Lower leg skin (tissue), 4 donors: Measurements from ENCODE around the gene SLC25A38. TPM values are rescaled to one million over a fixed set of nuclear protein-coding genes. Genes with fewer than 3 reads are reported as not detected.

Experiments used
- DNase-seq, 2 donors: peaks; one replicate each; pipeline ENCODE4 v3.0.0-alpha.2; 2019; ENCODE audit warnings: low spot score in 2 of 2
- H3K4me3 ChIP-seq: fragments of 200-600 bp; sonication (generic); 2 replicates; pipeline ENCODE4 v1.5.1; 2017; ENCODE audit warnings: mild to moderate bottlenecking, low read depth; ENCODE audit not compliant: poor library complexity, severe bottlenecking
- POLR2A ChIP-seq, 2 donors: fragments of 450-650 bp; IDR thresholded peaks; one replicate each; pipeline ENCODE4 v1.6.1; 2016 to 2017; ENCODE audit warnings: antibody characterized with exemption in 2 of 2, mild to moderate bottlenecking in 1 of 2, moderate library complexity in 1 of 2
- WGBS, 2 donors: methylation state at CpG; one replicate each; pipeline ENCODE4 v1.1.5; 2018; 5-methylcytosine and 5-hydroxymethylcytosine counted together
- intact Hi-C: fragments of 100-400 bp; cut with DNase I; formaldehyde crosslinking; loops from one replicate; pipeline ENCODE4 v1.15.0; 2023; ENCODE audit warnings: low total_unique reads
- total RNA-seq, 4 donors: library from RNA; depleted of rRNA; stranded (reverse); fragments of >200 nt; gene quantifications; one replicate each; pipeline ENCODE4 v1.1.0, GENCODE V29; 2016
- TF ChIP-seq, protein P1 (sequence below), 3 donors: fragments of 450-650 bp; IDR thresholded peaks; one replicate each; pipeline ENCODE4 v1.5.1; 2016; ENCODE audit warnings: antibody characterized with exemption in 3 of 3, mild to moderate bottlenecking in 3 of 3, moderate library complexity in 2 of 3

SLC25A38 gene
- total RNA-seq, 4 donors from 2014 or later = 12.7 to 21.3 (median 14.1) TPM

DNA sequence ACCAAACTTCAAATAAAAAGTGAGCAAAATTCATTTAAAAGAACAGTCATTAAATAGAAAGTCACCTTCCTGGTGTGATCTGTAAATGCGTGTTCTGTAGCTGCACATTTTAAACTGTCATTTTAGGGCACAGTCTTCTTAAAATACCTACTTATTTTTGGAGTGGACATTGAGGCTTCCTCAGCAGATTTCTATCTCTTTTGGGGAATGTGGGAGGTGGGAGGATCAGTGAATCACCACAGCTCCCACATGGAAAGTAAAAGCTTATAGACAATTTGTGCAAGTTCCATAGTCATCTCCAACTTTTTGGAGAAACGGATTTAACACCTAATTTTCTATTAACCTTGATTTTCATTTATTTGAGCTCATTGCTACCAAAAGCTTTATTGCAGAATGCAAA, 63.3 kb downstream of the SLC25A38 start:
- WGBS, 2 donors = 86 to 88% methylated on average over 2 of the region's 2 CpGs
- no peak for DNase-seq
- intact Hi-C loops = loop anchor here (10.0 kb wide), 1 partner anchor 48 kb away; no protein-coding TSS in a partner anchor
- no peak overlapping the region for H3K4me3 ChIP-seq
- TF ChIP-seq, protein P1, sequence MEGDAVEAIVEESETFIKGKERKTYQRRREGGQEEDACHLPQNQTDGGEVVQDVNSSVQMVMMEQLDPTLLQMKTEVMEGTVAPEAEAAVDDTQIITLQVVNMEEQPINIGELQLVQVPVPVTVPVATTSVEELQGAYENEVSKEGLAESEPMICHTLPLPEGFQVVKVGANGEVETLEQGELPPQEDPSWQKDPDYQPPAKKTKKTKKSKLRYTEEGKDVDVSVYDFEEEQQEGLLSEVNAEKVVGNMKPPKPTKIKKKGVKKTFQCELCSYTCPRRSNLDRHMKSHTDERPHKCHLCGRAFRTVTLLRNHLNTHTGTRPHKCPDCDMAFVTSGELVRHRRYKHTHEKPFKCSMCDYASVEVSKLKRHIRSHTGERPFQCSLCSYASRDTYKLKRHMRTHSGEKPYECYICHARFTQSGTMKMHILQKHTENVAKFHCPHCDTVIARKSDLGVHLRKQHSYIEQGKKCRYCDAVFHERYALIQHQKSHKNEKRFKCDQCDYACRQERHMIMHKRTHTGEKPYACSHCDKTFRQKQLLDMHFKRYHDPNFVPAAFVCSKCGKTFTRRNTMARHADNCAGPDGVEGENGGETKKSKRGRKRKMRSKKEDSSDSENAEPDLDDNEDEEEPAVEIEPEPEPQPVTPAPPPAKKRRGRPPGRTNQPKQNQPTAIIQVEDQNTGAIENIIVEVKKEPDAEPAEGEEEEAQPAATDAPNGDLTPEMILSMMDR (IDR thresholded peaks at IDR 0.05) = no peak
- no peak for TF ChIP-seq POLR2A (IDR thresholded peaks at IDR 0.05)

Other genes with a start within 250 kb of the SLC25A38 start
- gene CSRNP1, start 229.8 kb upstream of the SLC25A38 start, total RNA-seq = 10 to 100 TPM; 63.7 to 97.1 (median 82.2) TPM
- not detected for gene XIRP1, start 190.8 kb upstream of the SLC25A38 start, total RNA-seq
- gene CX3CR1, start 103.3 kb upstream of the SLC25A38 start, total RNA-seq = 1 to 10 TPM in 2 of 4 donors, under 1 TPM in 2; 0.23 to 1.5 (median 0.97) TPM
- not detected for gene CCR8, start 53.7 kb upstream of the SLC25A38 start, total RNA-seq
- gene RPSA, start 23.4 kb downstream of the SLC25A38 start, total RNA-seq = 1,000 to 10,000 TPM in 3 of 4 donors, 100 to 1,000 TPM in 1; 789 to 1,137 (median 1,095) TPM
- gene MOBP, start 84.3 kb downstream of the SLC25A38 start, total RNA-seq = under 1 TPM in 3 of 4 donors, not detected in 1; 0.11 to 0.16 (median 0.13) TPM